Measurements from ENCODE around the gene CDH4. TPM values are rescaled to one million over a fixed set of nuclear protein-coding genes. Genes with fewer than 3 reads are reported as not detected.

CDH4 gene
- total RNA-seq, 4 donors from 2014 or later, result 0.71 to 4.2 (median 2.9) TPM

- DNase-seq (ENCODE audit: low spot score in 2 of 2), result no peak
- intact Hi-C loops (cut with DNase I; ENCODE audit: low total_unique reads), result no loop called here
- no peak for TF ChIP-seq POLR2A (IDR thresholded peaks at IDR 0.05)
- TF ChIP-seq CTCF (IDR thresholded peaks at IDR 0.05), result no peak
- 76 to 85% methylated on average over 7 of the region's 7 CpGs for WGBS, 2 donors
- no peak overlapping the region for H3K4me3 ChIP-seq (ENCODE audit: low read depth, poor library complexity, severe bottlenecking)
These were observed 341.5 kb downstream of the CDH4 start for GRCh38 chr20:61593516-61593915.

GRCh38 chr20:61594198-61594597, 342.1 kb downstream of the CDH4 start:
- TF ChIP-seq POLR2A (IDR thresholded peaks at IDR 0.05), result no peak
- no peak for TF ChIP-seq CTCF (IDR thresholded peaks at IDR 0.05)
- no peak for DNase-seq (ENCODE audit: low spot score in 2 of 2)
- 76 to 80% methylated on average over 8 of the region's 8 CpGs for WGBS, 2 donors
- intact Hi-C loops (cut with DNase I; ENCODE audit: low total_unique reads), result no loop called here
- no peak overlapping the region for H3K4me3 ChIP-seq (ENCODE audit: low read depth, poor library complexity, severe bottlenecking)

- intact Hi-C loops (cut with DNase I; ENCODE audit: low total_unique reads), result no loop called here
- DNase-seq (ENCODE audit: low spot score in 2 of 2), result no peak
- WGBS, 2 donors, result 86 to 88% methylated on average over 13 of the region's 13 CpGs
These were observed 343.2 kb downstream of the CDH4 start for GRCh38 chr20:61595216-61595615.

GRCh38 chr20:61596687-61597330, 344.7 kb downstream of the CDH4 start:
- H3K4me3 ChIP-seq (ENCODE audit: low read depth, poor library complexity, severe bottlenecking), result no peak overlapping the region
- intact Hi-C loops (cut with DNase I; ENCODE audit: low total_unique reads), result no loop called here
- TF ChIP-seq POLR2A (IDR thresholded peaks at IDR 0.05) (no peak), CTCF (IDR thresholded peaks at IDR 0.05) (no peak)
- WGBS, 2 donors, result 76 to 80% methylated on average over 8 of the region's 8 CpGs
- no peak for DNase-seq (ENCODE audit: low spot score in 2 of 2)

More at GRCh38 chr20:61595216-61595615, 343.2 kb downstream of the CDH4 start:
- TF ChIP-seq POLR2A (IDR thresholded peaks at IDR 0.05) (no peak), CTCF (IDR thresholded peaks at IDR 0.05) (no peak)
- H3K4me3 ChIP-seq (ENCODE audit: low read depth, poor library complexity, severe bottlenecking), result no peak overlapping the region

- WGBS, 2 donors, result 73 to 76% methylated on average over 7 of the region's 7 CpGs
- DNase-seq (ENCODE audit: low spot score in 2 of 2), result no peak
- no peak overlapping the region for H3K4me3 ChIP-seq (ENCODE audit: low read depth, poor library complexity, severe bottlenecking)
- TF ChIP-seq CTCF (IDR thresholded peaks at IDR 0.05) (no peak), POLR2A (IDR thresholded peaks at IDR 0.05) (no peak)
- intact Hi-C loops (cut with DNase I; ENCODE audit: low total_unique reads), result no loop called here
These were observed 345.9 kb downstream of the CDH4 start for GRCh38 chr20:61597996-61598395.

- no peak overlapping the region for H3K4me3 ChIP-seq (ENCODE audit: low read depth, poor library complexity, severe bottlenecking)
- DNase-seq (ENCODE audit: low spot score in 2 of 2), result no peak
- no peak for TF ChIP-seq CTCF (IDR thresholded peaks at IDR 0.05)
- no peak for TF ChIP-seq POLR2A (IDR thresholded peaks at IDR 0.05)
- WGBS, 2 donors, result 82 to 85% methylated on average over 19 to 21 of the region's 21 CpGs
- intact Hi-C loops (cut with DNase I; ENCODE audit: low total_unique reads), result no loop called here
These were observed 346.5 kb downstream of the CDH4 start for GRCh38 chr20:61598586-61598985.
